HL-60 (cell line): Measurements from ENCODE around the gene CTDSPL2.

Experiments
- CTCF ChIP-seq: IDR thresholded peaks from one replicate; pipeline ENCODE4 v1.5.1; 2011; ENCODE audit warnings: low read length, control low read depth, inconsistent platforms; ENCODE audit not compliant: insufficient read depth
- POLR2AphosphoS5 ChIP-seq: IDR thresholded peaks from 2 replicates; pipeline ENCODE4 v1.6.1; 2012; ENCODE audit warnings: low read depth

DNA sequence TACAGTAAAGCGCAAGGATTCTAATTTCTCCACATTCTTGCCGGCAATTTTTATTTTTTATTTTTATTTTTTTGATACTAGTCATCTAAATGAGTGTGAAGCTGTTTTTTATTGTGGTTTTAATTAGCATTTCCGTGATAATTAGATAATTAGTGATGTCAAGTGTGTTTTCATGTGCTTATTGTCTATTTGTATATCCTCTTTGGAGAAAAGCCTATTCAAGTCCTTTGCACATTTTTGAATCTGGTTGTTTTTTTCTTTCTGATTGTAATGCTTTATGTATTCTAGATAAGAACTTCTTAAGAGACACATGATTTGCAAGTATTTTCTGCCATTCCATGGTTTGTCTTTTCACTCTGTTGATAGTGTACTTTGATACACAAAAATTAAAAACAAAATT is 16.1 kb downstream of the CTDSPL2 start:
- TF ChIP-seq CTCF = no peak
- TF ChIP-seq POLR2AphosphoS5 = no peak
